IMR-90 (cell line): Measurements from ENCODE around the gene DDX41. TPM values are rescaled to one million over a fixed set of nuclear protein-coding genes. Genes with fewer than 3 reads are reported as not detected.
"Not testable (repeated sequence)": the region's sequence is repeated elsewhere in the genome, so short reads cannot be mapped to it uniquely, and the experiment has no call there.

ENCODE experiments used
- ATAC-seq: fragments of 200-7000 bp; cut with Tn5 transposase; 2 replicates; pipeline ENCODE4 v1.9.1; 2020; ENCODE audit warnings: low read depth, mild to moderate bottlenecking, moderate library complexity
- BruUV-seq: library from RNA; stranded (reverse); fragments of 400-500 nt; replicated peaks from 2 replicates; lab custom pipeline; 2021; lab: Mats Ljungman, UMichigan
- CTCF ChIA-PET: fragments of 300-600 bp; formaldehyde crosslinking; extraction: SDS; loops from one replicate; lab custom pipeline; 2021; ENCODE audit warnings: antibody characterized with exemption; lab: Yijun Ruan, JAX
- POLR2A ChIA-PET: fragments of 300-600 bp; sonication (Branson Sonifier 250); formaldehyde crosslinking; loops from one replicate; lab custom pipeline; 2022; ENCODE audit warnings: antibody characterized with exemption; ENCODE audit not compliant: unreplicated experiment; lab: Charles Lee
- DNase-seq: peaks from one replicate; pipeline ENCODE4 v3.0.0; 2013
- H2AFZ ChIP-seq: replicated peaks from 2 replicates; pipeline ENCODE3; 2013; ENCODE audit warnings: low read length, mild to moderate bottlenecking; ENCODE audit not compliant: poor library complexity
- H2AK5ac ChIP-seq: 2 replicates; pipeline ENCODE4 v1.6.1; 2013; ENCODE audit warnings: low read depth, low read length, inconsistent platforms
- H2AK9ac ChIP-seq: replicated peaks from 2 replicates; pipeline ENCODE3; 2013; ENCODE audit warnings: mild to moderate bottlenecking, low read depth, low read length, moderate library complexity; ENCODE audit not compliant: poor library complexity
- H2BK120ac ChIP-seq: 2 replicates; pipeline ENCODE4 v1.6.1; 2013; ENCODE audit warnings: low read depth, low read length, inconsistent platforms
- H2BK15ac ChIP-seq: 3 replicates; pipeline ENCODE4 v1.6.1; 2013; ENCODE audit warnings: low read depth, low read length, inconsistent platforms
- H2BK20ac ChIP-seq: 2 replicates; pipeline ENCODE4 v1.6.1; 2013; ENCODE audit warnings: low read depth, mild to moderate bottlenecking, inconsistent platforms, low read length, moderate library complexity
- H2BK5ac ChIP-seq: 2 replicates; pipeline ENCODE4 v1.6.1; 2013; ENCODE audit warnings: mild to moderate bottlenecking, low read depth, low read length, inconsistent platforms; ENCODE audit not compliant: poor library complexity, severe bottlenecking
- H3K14ac ChIP-seq: replicated peaks from 2 replicates; pipeline ENCODE4 v1.6.1; 2013; ENCODE audit warnings: low read depth, low read length, inconsistent platforms
- H3K18ac ChIP-seq: 2 replicates; pipeline ENCODE4 v1.6.1; 2013; ENCODE audit warnings: low read depth, low read length, control low read depth
- H3K23ac ChIP-seq: 2 replicates; pipeline ENCODE4 v1.6.1; 2013; ENCODE audit warnings: low read depth, low read length, inconsistent platforms
- H3K27ac ChIP-seq: 2 replicates; pipeline ENCODE4 v1.5.1; 2013; ENCODE audit warnings: mild to moderate bottlenecking, control low read depth, low read length; ENCODE audit not compliant: insufficient read depth
- H3K27me3 ChIP-seq: 2 replicates; pipeline ENCODE4 v1.6.1; 2013; ENCODE audit warnings: low read length; ENCODE audit not compliant: control insufficient read depth, insufficient read depth
- H3K36me3 ChIP-seq: 2 replicates; pipeline ENCODE4 v1.6.1; 2013; ENCODE audit warnings: low read length, mixed read lengths; ENCODE audit not compliant: control insufficient read depth, insufficient read depth
- H3K4ac ChIP-seq: 2 replicates; pipeline ENCODE4 v1.6.1; 2013; ENCODE audit warnings: low read depth, low read length, inconsistent platforms
- H3K4me1 ChIP-seq: 2 replicates; pipeline ENCODE4 v1.6.1; 2013; ENCODE audit warnings: low read length, mixed read lengths; ENCODE audit not compliant: control insufficient read depth, insufficient read depth
- H3K4me2 ChIP-seq: 2 replicates; pipeline ENCODE4 v1.6.1; 2013; ENCODE audit warnings: low read depth, mild to moderate bottlenecking, control low read depth, low read length, moderate library complexity
- H3K4me3 ChIP-seq: 2 replicates; pipeline ENCODE4 v1.5.1; 2013; ENCODE audit warnings: low read depth, mild to moderate bottlenecking, control low read depth, low read length, moderate library complexity; ENCODE audit not compliant: insufficient read depth
- H3K56ac ChIP-seq: 2 replicates; pipeline ENCODE4 v1.6.1; 2013; ENCODE audit warnings: low read length, inconsistent platforms; ENCODE audit not compliant: insufficient read depth; ENCODE audit errors: extremely low read depth
- H3K79me1 ChIP-seq, 2 experiments: 2 replicates each; pipeline ENCODE4 v1.6.1; 2013; ENCODE audit warnings: low read length in 2 of 2, inconsistent platforms in 1 of 2, low read depth in 1 of 2
- H3K9ac ChIP-seq: 2 replicates; pipeline ENCODE4 v1.6.1; 2013; ENCODE audit warnings: low read depth, low read length, control low read depth
- H3K9me1 ChIP-seq: 2 replicates; pipeline ENCODE4 v1.6.1; 2013; ENCODE audit warnings: low read length, inconsistent platforms; ENCODE audit not compliant: insufficient read depth
- H3K9me3 ChIP-seq: 2 replicates; pipeline ENCODE4 v1.6.1; 2013; ENCODE audit warnings: low read length; ENCODE audit not compliant: control insufficient read depth, insufficient read depth
- H4K20me1 ChIP-seq: 2 replicates; pipeline ENCODE4 v1.6.1; 2013; ENCODE audit warnings: low read length, inconsistent platforms; ENCODE audit not compliant: insufficient read depth
- H4K5ac ChIP-seq: 2 replicates; pipeline ENCODE4 v1.6.1; 2013; ENCODE audit warnings: mild to moderate bottlenecking, low read depth, low read length, control low read depth
- H4K8ac ChIP-seq, 2 experiments: 2 replicates each; pipeline ENCODE4 v1.6.1; 2013; ENCODE audit warnings: low read depth in 2 of 2, low read length in 2 of 2, control low read depth in 1 of 2, inconsistent platforms in 1 of 2
- H4K91ac ChIP-seq: 2 replicates; pipeline ENCODE4 v1.6.1; 2013; ENCODE audit warnings: low read depth, low read length, inconsistent platforms; ENCODE audit not compliant: insufficient read depth
- RAD21 ChIP-seq: IDR thresholded peaks from 2 replicates; pipeline ENCODE4 v1.6.1; 2012; ENCODE audit warnings: low read length, improper control_type of control experiment
- RFX5 ChIP-seq: IDR thresholded peaks from 2 replicates; pipeline ENCODE4 v1.8.0; 2012; ENCODE audit warnings: low read depth, mild to moderate bottlenecking, low read length, moderate library complexity
- whole genome bisulfite sequencing, 2 experiments: methylation state at CpG; one replicate each; pipeline versions ENCODE4 v1.1.5 to v1.1.7; 2013; ENCODE audit warnings: missing lambda C conversion rate in 2 of 2; ENCODE audit not compliant: insufficient read length in 1 of 2; ENCODE audit errors: extremely low coverage in 2 of 2; 5-methylcytosine and 5-hydroxymethylcytosine counted together
- dilution Hi-C: fragments of 300-500 bp; cut with HindIII; formaldehyde crosslinking; loops from one replicate; pipeline ENCODE4 v1.14.3; 2018; ENCODE audit warnings: low sequenced_read_pairs; ENCODE audit not compliant: unreplicated experiment
- in situ Hi-C: fragments of 300-500 bp; cut with MboI; formaldehyde crosslinking; loops from 3 replicates; pipeline ENCODE4 v1.14.3; 2019; ENCODE audit warnings: low sequenced_read_pairs, inconsistent platforms, mixed read lengths
- intact Hi-C: fragments of 100-400 bp; cut with micrococcal nuclease; formaldehyde crosslinking; loops from 2 replicates; pipeline ENCODE4 v1.10.0; 2022
- polyA plus RNA-seq, 3 experiments: library from polyadenylated mRNA; depleted of rRNA; stranded (reverse); fragments of >200 nt; gene quantifications; 2 replicates each; pipeline ENCODE4 v1.2.3, GENCODE V29; 2012; ENCODE audit warnings: low replicate concordance in 1 of 3
- total RNA-seq: library from RNA; depleted of rRNA; stranded (reverse); fragments of >200 nt; gene quantifications from 2 replicates; pipeline ENCODE4 v1.2.3, GENCODE V29; 2012

The DDX41 gene
- total and polyA plus RNA-seq, 2 of the 4 experiments (the other 2 are of a cell fraction) = 130 to 170 TPM

DNA sequence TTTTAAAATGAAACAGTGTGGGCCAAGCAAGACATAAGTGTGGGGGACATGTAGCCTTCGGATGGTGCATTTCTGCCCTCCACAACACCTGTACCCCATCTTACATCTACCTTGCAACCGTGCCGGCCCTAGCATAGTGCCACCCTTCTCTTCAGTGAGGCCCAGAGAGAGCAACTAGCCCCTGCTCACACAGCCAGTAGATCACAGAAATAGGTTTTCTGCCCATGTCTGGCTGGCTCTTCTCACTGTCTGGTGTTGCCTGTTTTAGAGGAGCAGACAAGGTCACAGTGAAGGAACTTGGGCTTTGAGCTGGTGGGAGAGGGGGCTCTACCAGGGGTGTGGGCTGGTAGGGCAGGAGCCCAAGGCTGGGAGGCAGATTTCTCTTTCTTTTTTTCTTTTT is 30.5 kb downstream of the DDX41 start:
- Histone ChIP-seq H2AK9ac (peak overlapping the region; percentile 48), H3K14ac (no peak overlapping the region), H3K23ac (peak overlapping the region; percentile 75; the same call in 1 of the 2 replicates), H4K20me1 (peaks cover 96% of the 10 kb centered on the region), H4K8ac (no peak overlapping the region), H3K56ac (no peak overlapping the region), H3K79me1 (peaks cover 47 to 89% of the 10 kb centered on the region in 2 experiments), H3K9me1 (peaks cover 21% of the 10 kb centered on the region; the same call in 1 of the 2 replicates), H2BK120ac (no peak overlapping the region), H2BK5ac (no peak overlapping the region), H3K9ac (no peak overlapping the region), H4K91ac (no peak overlapping the region), H2BK20ac (no peak overlapping the region), H3K27ac (no peak overlapping the region; the same call in 1 of the 2 replicates), H3K9me3 (no peaks in the 10 kb centered on the region), H2AK5ac (no peak overlapping the region), H3K18ac (no peak overlapping the region), H3K4me2 (no peak overlapping the region), H3K4ac (no peak overlapping the region), H2AFZ (no peak overlapping the region), H3K36me3 (peaks cover 89% of the 10 kb centered on the region), H4K5ac (no peak overlapping the region), H3K27me3 (no peaks in the 10 kb centered on the region), H3K4me1 (peaks cover 13% of the 10 kb centered on the region; the same call in 1 of the 2 replicates), H2BK15ac (no peak overlapping the region), H3K4me3 (no peak overlapping the region)
- in situ Hi-C loops = no loop called here
- CTCF ChIA-PET = no interaction called here
- WGBS, 2 experiments = no CpG with 5 or more reads among the region's 3 CpGs
- TF ChIP-seq RFX5 (no peak), RAD21 (no peak)
- intact Hi-C loops = no loop called here
- DNase-seq = no peak
- BruUV-seq = no TSS peak
- POLR2A ChIA-PET = no interaction called here
- ATAC-seq = no peak
- dilution Hi-C loops = no loop called here

GRCh38 chr5:177485753-177486152 is 31.0 kb downstream of the DDX41 start:
- BruUV-seq, in situ Hi-C loops, H3K14ac ChIP-seq, H3K23ac ChIP-seq, H3K4me2 ChIP-seq, H2BK5ac ChIP-seq, H3K9ac ChIP-seq, H2AK5ac ChIP-seq, H4K8ac ChIP-seq, H3K56ac ChIP-seq, H2BK15ac ChIP-seq, ATAC-seq, H3K27me3 ChIP-seq, DNase-seq, H3K18ac ChIP-seq, H4K91ac ChIP-seq, H2BK120ac ChIP-seq, H2AK9ac ChIP-seq, H2AFZ ChIP-seq, H3K27ac ChIP-seq, H2BK20ac ChIP-seq, POLR2A ChIA-PET, H3K4ac ChIP-seq, dilution Hi-C loops, intact Hi-C loops, H3K4me3 ChIP-seq, H4K5ac ChIP-seq, H3K9me3 ChIP-seq: not testable (repeated sequence)
- peaks cover 88% of the 10 kb centered on the region for H3K36me3 ChIP-seq
- peaks cover 46 to 85% of the 10 kb centered on the region in 2 experiments for H3K79me1 ChIP-seq
- peaks cover 21% of the 10 kb centered on the region; the same call in 1 of the 2 replicates for H3K9me1 ChIP-seq
- peaks cover 93% of the 10 kb centered on the region for H4K20me1 ChIP-seq
- WGBS, 2 experiments = no CpG with 5 or more reads among the region's 3 CpGs
- H3K4me1 ChIP-seq = peaks cover 13% of the 10 kb centered on the region; the same call in 1 of the 2 replicates
- CTCF ChIA-PET = interaction anchor here (1.1 kb wide), 1 partner anchor 81 kb away, joined by 3 read pairs; no protein-coding TSS in a partner anchor
